Femur (tissue), 1 donor: ENCODE measurements around the gene SRCAP.
A peak's percentile ranks its signal among the peaks of the same experiment; 100 is the strongest.

Experiments used
- DNase-seq: peaks from one replicate; pipeline ENCODE4 v3.0.0-alpha.2; 2017

Gene SRCAP

DNA sequence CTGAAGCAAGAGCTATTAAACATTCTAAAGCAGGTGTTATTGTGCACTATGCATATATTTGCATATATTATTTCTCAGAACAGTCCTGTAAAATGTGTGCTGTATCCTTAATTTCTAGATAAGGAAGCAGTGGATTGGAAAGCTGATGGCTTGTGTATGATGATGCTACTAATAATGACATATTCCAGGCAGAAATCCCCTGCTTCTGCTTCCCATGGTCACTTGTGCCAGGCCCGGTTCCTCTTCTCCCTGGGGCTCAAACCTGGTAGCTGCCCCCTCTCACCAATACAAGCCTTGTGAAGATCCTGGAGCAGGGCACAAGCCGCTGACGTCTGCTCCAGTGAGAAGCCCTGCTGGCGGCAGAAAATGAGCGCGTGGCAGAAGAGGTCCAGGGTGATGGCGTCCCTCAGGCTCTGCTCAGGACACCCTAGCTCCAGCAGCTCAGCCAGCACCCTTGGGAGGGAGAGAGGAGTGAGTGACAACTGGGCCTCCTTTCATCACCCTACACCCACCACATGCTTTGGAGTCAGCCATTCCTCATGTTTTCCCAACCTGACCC is 61.1 kb downstream of the SRCAP start:
- DNase-seq, result peak; percentile 19

DNA sequence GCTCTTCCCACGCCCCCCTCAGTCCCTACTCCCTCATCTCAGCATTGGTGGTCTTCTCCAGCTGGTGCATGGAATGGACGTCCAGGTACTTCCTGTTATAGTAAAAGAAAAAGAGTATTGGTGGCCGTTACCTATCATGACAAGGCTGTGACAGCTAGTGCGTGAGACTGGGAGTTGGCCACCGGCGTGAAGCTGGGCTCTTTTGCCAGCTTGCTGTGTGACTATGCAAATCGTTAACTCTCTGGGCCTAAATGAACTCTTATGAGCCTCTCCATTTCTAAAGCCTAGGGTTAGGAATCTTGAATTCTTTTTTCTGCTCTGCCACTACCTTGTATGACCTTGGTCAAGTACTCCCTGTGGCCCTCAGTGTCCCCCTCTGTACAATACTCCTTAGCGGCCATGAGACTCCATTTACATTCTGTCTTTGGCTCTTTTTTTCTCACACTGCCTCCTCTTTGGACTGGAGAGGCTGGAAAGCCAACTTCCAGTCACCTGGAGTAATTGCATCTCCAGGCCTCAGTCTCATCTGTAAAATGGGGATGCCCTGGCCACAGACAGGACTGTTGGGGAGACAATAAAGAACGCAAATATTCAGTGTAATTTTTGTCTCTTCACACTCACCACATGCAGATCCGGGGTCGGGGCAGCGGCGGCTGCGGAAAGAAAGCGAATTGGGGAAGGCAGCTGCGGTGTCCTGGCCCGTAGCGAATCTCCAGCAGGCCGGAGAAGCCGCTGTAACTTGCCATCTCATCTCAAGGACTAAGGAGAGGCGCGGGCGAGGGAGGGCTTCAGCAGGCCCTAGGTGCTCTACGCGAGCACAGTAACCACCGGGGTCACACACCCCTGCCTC is 61.8 kb downstream of the SRCAP start:
- DNase-seq, result no peak

DNA sequence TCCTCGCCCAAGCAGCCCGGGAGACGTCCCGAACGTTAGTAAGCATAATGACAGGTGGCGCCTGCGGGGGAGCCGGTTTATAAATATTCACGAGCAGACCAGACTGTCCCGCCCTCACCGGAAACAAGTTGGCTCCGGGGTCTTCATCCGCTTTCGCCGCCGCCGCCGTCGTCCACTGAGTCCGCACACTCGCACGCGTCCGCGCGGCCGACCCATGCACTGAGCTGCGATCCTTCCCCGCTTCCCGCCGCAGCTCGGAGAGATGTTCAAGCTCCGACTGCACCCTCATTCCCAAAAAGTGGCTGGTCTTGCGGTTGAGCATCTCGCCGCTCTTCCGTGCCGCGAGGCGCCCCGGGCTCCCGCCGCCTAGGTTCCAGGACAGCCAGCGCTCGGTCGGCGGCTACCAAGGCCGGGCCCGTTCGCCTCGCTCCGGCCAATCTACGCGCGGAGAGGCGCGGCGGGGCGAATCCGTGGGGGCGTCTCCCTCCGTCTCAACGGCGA is 62.5 kb downstream of the SRCAP start:
- peak; percentile 59 for DNase-seq

DNA sequence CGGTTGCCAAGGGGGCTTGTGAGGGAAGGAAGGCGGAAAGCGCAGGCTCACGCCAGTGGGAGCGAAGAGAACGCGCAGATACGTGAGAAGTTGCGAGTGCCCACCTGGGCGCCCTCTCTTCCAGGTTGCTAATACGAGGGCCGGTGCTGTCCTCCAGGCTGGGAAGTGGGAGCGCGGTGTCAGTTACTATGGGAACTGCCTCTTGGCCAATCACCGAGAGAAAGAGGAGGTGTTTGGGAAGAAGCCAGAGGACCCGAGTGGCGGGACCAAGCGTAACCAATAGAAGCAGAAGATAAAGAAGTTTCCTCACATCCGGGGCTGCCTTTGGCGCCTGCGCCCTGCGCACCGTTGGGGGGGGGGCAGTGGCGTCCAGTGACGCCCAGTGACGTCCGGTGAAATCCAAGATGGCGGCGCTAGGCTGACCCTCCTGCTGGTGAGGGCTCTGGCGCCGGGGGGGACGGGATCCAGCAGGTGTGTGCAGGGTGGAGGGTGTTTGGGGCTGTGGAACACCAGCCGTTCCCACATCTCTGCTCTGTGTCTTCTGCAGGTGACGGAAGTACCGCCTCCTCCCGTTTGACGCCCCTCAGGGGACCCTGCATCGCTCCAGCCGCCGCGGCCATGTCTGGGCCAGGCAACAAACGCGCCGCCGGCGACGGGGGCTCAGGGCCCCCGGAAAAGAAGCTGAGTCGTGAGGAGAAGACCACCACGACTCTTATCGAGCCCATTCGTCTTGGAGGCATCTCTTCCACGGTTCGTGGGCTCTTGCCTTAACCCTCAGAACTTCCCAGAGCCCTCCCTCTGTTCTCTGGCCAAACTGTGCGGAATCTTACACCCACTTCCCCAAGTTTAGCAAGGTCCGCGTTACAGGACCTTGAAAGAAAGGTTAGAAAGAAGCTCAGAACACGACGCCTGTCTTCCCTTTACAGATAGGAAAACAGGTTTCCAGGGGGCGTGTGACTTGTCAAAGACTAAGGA is 63.2 kb downstream of the SRCAP start, which contains the start of the genes CFAP119 and RNF40:
TSS of gene CFAP119 (minus strand) at position 135 of the 975 bp plus-strand sequence. CDS start 314 bp downstream, outside the sequence.
TSS of gene RNF40 (plus strand) at position 395 of the 975 bp plus-strand sequence. CDS start at position 619, 224 bp downstream.
- peak; percentile 99 for DNase-seq

DNA sequence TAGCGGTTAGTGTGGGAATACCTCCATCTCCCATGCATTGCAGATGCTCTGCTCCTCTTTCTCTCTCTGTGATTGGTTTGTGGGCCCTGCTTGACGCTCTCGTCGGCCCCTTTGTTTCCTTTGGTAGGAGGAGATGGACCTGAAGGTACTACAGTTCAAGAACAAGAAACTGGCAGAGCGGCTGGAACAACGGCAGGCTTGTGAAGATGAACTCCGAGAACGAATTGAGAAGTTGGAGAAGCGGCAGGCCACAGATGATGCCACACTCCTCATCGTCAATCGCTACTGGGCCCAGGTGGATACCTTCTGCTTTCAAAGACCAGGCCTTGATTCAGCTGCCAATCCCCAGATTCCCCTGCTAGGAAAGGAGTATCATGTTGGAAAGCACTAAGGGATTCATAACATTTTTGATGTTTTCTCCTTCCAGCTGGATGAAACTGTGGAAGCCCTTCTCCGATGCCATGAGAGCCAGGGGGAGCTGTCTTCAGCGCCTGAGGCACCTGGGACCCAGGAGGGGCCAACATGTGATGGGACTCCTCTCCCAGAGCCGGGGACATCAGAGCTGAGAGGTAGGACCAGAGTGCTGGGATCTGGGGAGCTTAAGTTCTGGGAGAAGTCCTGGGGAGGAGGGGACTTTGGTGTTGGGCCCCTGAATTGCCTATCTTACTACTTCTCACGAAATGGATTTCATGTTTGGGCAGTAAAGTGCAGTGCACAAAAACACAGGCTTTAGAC is 64.2 kb downstream of the SRCAP start:
- no peak for DNase-seq

DNA sequence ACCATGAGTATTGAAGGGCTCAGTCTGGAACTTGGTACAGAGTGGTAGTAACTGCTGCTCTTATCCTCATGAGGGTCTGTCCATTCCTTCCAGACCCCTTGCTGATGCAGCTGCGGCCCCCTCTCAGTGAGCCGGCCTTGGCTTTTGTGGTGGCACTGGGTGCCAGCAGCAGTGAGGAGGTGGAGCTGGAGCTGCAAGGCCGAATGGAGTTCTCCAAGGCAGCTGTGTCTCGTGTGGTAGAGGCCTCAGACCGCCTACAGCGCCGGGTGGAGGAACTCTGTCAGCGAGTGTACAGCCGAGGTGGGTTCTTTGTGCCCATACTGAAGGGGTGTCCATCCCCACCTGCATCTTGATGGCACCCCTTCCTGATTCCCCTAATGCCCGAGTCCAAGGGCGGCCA is 65.1 kb downstream of the SRCAP start:
- DNase-seq, result no peak

DNA sequence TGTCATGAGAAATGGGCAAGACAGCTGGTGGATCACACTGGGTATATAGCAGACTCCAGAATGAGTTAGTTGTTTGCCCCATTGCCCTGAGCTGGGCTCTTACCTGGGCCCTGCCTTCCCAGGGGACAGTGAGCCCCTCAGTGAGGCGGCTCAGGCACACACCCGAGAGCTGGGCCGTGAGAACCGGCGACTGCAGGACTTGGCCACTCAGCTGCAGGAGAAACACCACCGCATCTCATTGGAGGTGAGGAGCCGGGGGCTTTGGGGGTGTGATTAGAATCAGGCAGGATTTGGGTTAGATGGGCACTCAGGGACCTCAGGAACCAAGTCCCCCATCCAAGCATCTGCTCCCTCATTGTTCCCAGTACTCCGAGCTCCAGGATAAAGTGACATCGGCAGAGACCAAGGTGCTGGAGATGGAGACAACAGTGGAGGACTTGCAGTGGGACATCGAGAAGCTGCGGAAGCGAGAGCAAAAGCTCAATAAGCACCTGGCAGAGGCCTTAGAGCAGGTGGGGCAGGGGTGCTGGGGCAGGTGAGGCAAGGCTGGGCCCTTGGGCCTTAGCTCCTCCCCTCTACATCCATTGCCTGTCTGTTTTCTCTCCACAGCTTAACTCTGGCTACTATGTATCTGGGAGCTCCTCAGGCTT is 66.0 kb downstream of the SRCAP start:
- no peak for DNase-seq

DNA sequence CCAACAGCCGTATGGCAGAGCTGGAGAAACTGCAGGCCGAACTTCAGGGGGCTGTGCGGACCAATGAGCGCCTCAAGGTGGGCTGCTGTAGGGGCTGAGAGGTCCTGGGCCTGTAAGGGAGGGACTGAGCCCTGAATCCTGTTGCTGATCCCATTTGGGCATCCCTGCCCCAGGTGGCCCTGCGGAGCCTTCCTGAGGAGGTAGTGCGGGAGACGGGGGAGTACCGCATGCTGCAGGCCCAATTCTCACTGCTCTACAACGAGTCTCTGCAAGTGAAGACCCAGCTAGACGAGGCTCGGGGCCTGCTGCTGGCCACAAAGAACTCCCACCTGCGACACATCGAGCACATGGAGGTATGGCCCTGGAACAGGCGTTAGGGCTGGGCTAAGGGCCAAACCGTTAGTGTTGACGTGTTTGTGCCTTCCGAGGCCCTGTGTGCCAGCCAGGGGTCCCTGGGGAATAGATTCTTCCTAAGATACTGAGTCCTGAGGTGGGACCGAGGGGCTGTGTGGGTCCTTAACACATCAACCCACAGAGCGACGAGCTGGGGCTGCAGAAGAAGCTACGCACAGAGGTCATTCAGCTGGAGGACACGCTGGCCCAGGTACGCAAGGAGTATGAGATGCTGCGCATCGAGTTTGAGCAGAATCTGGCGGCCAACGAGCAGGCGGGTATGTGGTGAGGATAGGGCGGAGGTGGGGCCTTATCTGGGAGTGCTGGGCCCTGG is 67.4 kb downstream of the SRCAP start:
- no peak for DNase-seq

DNA sequence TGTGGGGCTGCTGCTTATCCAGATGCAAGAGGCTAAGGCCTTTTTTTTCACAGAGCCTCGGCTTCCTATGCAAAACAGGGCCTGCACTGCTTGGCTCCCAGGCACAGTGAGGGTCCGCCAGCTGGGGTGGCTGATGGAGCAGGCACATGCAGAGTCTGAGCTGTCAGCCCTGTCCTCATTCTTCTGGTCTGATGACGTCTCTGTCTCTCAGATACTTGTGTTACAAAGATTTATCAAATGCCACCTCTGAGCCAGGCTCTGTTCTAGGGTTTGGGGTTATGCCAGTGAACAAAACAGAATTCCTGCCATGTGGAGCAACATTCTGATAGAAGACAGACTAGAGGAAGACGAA is 67.9 kb downstream of the SRCAP start:
- peak; percentile 26 for DNase-seq

DNA sequence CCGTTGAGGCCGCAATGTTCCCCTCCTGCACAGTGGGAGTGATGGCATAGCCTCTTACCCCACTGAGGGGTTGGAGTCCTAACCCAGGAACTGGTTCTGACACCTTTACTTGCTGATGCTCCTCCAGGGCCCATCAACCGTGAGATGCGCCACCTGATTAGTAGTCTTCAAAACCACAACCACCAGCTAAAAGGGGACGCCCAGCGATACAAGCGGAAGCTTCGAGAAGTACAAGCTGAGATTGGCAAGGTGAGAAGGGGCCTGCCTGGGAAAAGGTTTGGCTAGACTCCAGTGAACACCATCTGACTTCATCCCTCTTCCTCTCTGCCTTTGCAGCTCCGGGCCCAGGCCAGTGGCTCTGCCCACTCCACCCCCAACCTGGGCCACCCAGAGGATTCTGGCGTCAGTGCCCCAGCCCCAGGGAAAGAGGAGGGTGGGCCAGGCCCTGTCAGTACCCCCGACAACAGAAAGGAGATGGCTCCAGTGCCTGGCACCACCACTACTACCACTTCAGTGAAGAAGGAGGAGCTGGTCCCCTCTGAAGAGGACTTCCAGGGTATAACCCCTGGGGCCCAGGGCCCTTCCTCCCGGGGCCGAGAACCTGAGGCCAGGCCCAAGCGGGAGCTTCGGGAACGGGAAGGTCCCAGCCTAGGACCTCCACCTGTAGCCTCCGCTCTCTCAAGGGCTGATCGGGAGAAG is 68.9 kb downstream of the SRCAP start:
- no peak for DNase-seq

DNA sequence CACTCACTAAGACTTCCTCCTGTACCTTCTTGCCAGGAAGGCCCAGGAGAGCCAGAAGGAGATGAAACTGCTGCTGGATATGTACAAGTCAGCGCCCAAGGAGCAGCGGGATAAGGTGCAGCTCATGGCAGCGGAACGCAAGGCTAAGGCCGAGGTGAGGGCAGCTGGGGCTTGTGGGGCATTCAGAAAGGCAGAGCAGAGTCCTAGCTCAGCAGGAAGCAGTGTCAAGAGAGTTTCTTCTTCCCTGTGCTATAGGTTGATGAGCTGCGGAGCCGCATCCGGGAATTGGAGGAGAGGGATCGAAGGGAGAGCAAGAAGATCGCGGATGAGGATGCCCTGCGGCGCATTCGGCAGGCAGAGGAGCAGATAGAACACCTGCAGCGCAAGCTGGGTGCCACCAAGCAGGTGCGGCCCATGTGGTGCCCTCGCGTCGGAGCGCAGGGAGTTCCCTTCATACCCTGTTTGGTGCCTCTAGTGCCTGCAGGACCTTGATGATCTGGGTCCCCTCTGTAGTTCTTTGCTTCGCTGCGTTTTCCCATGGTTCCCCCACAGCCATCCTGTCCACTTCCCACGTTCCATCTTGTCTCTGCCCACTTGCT is 69.7 kb downstream of the SRCAP start:
- DNase-seq, result no peak

DNA sequence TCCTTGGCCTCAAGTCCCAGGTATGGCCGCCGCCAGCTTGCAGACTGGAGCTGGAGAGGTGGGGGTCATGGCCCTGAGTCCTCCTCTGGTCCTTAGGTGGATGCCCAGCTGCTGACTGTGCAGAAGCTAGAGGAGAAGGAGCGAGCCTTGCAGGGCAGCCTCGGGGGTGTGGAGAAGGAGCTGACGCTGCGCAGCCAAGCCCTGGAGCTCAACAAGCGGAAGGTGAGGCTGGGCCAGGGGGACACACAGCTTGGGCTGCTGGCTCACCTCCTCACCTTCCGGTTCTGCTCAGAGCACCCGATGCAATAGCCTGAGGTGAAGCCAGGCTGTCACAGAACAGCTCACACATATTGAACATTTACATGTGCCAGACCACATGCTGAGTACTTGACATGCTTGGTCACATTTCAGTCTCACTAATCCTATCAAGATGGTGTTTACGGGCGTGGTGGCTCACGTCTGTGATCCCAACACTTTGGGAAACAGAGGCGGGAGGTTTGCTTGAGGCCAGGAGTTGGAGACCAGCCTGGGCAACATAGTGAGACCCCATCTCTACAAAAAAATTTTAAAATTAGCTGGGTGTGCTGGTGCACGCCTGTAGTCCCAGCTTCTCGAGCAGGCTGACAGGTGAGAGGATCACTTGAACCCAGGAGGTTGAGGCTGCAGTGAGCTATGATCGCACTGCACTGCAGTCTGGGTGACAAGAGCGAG is 70.6 kb downstream of the SRCAP start:
- peak; percentile 13 for DNase-seq

DNA sequence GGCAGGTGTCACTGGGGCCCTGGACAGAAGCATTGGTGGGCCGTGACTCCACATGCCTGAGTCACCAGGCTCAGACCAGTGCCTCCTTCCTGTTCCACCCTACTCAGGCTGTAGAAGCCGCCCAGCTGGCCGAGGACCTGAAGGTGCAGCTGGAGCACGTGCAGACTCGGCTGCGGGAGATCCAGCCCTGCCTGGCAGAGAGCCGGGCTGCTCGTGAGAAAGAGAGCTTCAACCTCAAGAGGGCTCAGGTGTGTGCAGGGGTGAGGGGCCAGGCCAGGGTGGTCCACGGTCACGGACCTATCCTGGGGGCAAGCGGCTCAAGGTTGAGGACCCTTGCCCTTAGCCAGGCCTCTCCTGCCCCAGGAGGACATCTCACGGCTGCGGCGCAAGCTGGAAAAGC is 72.8 kb downstream of the SRCAP start:
- peak; percentile 25 for DNase-seq

DNA sequence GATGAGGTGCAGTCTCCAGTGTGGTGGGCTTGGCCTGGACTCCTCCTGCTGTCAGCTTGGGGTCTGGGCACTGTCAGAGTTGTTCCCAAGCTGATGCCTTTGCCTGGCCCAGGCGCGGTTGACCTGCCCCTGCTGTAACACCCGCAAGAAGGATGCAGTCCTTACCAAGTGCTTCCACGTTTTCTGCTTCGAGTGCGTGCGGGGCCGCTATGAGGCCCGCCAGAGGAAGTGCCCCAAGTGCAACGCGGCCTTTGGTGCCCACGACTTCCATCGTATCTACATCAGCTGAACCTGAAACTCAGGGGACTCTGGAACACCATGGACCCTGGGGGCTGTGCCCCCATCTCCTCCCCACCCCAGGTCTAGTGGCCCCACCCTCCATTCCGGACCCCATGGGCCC is 74.9 kb downstream of the SRCAP start:
- peak; percentile 27 for DNase-seq

DNA sequence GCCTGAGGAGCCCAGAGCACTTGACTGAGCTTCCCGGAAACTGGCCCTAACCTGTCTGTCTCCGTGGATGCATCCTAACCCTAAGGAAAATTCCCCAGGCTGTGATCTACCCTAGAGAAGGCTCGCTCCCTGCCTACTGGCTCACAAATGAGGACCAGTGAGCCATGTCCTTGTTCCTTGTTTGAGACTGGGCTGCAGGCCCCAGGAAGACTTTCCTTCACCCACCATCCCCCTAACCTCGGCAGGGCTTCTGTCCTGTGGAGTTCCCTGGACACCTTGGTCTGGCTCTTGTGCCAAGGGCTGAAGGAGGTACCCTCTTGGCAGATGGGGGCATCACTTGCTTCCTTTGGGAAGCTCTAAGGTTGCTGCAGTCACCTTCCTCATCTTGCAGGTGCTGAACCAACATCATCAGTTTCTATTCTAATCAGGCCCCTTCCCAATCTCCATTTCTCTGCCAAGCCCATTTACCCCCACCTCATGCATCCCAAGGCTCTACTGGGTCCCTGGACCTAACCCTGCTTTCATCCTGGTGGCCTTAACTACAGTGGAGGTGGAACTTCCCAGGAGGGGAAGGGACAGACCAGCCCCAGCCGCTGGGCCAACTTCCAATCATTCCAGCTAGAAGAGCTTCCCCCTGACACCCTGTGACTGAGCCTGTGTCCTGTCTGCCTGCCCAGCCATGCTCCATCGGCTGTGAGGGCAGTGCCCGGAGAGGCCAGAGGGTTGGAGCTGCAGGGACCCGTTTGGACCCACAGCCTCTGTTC is 75.6 kb downstream of the SRCAP start:
- DNase-seq, result no peak

DNA sequence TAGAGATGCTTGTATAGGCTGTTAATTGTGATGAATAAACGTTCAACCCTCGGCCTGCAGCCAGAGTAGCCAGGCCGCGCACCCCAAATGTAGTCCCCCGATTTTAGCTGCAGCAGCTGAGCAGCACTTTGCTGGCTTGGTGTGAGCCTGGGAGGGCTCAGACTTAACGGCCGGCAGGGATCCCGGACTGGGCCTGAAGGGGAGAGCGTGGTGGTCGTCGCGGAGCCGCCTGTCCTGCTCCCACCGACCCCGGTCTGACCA is 76.1 kb downstream of the SRCAP start:
- no peak for DNase-seq

DNA sequence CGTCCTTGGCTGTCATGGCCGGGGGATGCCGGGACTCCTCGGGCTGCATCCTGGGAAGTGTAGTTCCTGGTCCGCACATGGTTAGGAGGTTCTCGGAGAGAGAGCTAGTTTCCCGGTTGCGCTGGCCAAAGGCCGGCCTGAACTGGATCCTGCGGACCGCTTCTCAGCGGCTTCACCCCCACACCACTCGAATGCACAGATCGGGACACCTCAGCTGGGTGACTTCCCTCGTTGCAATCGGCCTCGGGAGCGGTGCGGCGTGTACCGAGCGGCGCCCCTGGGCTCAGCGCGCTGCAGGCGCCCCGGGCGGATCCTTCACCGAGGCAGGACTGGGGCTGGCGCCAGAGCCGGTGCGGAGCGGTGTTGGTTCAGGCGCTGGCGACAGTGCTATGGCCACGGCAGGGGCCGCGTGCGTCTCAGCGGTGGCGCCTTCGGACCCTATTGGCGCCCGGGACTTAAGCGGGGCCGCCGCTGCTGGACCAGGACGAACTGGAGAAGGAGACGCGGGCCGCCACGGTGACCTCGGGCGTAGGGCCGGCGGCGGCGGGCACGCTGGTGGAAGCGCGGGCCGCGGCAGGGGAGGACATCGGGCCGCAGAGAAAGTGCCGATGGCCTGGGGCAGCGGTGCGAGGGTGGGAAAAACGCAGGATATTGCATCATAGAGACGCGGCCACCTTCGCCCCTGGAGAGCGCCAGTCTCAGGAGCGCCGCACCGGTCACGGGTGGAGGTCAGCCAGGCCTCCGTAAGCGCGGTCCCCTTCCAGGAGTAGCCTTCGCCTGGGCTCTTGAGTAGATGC is 76.6 kb downstream of the SRCAP start:
- DNase-seq, result peak; percentile 92
